T-helper 1 cell (primary cell): ENCODE data around the gene DARS2.

Experiments
- DNase-seq, 5 donors: peaks; one replicate each; pipeline ENCODE4 v3.0.0-alpha.2; 2012 to 2020

DARS2 gene

DNA sequence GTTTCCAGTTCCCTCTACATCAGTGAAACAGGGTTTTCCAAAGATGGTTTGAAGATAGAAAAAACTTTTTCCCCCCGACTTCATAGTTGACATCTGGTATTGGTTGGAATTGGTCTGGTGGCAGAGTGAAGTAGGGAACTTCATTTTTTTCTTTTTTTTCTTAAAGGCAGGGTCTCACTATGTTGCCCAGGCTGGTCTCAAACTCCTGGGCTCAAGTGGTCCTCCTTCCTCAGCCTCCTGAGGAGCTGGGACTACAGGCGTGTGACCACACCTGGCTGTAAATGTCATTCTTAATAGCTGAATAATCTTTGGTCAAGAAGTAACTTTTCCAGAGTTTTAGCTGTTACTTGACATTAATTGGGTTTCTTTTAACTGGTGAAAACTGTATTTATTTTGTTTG is 65.4 kb downstream of the DARS2 start:
- no peak for DNase-seq

DNA sequence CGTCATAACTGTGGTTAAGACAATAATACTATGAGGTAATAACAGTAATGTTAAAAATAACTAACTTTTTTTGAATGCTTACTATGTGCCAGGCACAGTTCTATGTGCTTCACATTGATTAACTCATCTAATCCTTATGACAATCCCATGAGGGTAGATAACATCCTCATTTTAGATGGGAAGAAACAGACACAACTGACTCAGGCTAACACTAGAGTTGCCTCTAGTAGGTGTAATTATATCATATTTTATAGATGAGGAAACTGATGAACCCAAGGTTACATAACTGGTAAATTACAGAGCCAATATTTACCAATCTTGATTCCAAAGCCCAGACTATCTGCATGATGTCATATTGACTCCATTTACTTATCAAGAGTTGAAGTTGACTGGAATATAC is 69.1 kb downstream of the DARS2 start:
- DNase-seq = no peak

DNA sequence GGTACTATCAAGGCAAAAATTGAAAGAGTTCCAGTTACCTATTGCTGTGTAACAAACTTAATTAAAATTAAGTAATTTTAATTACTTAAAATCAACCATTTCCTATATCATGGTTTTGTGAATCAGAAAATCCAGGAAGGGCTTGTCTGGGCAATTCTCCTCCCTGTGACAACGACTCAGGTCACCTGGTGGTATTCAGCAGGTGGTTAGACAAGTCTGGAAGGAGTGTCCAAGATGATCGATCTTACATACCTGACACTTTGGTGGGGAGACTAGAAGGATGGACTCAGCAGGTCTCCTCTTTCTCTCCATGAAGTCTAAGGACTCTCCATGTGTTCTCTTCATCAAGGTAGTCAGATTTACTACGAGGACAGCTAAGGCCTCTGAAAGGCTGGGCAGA is 69.7 kb downstream of the DARS2 start:
- DNase-seq = no peak

DNA sequence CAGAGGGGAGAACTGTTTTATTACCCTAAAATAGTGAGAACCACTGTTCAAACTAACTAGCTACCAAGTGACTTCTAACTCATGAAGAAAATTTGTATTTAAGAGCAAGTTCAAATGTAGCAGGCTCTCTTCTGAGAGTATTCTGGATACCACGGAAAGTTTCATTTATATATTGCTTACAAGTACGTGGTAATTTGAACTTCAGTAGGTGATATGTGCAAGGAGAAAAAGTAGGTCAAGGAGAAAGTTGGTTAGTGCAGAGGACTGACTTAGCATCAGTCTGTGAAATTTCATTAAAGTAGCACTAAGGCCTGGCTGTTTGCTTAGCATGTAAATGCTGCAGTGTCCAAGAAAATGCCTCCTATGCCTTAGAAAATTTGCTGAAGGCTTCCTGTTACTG is 76.0 kb downstream of the DARS2 start:
- DNase-seq = no peak

DNA sequence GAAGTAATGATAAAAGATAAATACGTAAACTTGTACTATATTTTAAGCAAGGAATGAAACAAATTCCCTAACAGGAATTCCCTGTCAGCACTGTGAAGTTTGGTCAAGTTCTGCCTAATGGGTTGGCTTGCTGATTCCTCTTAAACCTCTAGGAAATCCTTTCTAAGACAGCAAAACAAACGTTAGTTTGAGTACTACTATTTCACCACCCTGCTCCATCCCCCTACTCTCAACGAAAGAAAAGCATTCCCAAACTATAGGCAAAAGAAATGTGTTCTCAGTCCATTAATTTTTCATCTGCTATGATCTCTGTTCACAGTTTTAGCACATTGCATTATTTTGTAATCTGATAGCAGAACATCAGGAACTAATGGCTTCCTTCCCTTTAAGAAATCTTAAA is 76.5 kb downstream of the DARS2 start:
- no peak for DNase-seq

DNA sequence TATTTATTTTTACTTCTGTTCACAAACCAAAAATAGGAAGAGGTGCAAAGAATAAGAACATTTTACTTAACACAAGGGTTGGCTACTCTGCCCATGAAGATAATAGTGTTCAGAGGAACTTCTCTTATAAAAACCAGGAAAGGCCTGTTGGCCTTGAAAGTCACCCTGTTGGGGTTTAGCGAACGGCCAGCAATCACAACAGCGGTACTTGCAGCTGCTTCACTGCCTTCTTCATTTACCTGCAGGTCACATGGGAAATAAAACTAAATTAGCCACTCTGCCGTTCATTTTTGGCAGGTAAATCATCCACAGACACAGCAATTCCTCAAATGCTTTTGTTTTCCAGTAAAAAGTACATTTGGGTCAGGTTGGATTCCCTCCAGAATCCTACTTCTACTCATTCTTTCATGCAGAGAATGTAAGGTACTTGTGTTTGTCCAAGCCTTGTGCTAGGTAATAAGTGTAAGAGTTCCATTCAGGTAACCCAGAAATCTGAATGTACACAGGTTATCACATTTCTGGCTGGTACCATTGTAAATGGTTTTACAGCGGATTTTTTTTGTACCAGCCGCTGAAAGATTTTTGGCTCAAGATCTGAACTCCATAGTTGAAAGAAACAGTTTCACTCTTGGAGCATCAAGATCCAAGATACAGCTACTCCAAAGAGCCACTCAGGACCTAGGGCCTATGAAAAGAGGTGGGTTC is 79.5 kb downstream of the DARS2 start:
- DNase-seq = no peak
